Embryonic facial prominence (tissue), 1 donor: Measurements from ENCODE around the gene EFNA1.

Source experiments
- DNase-seq: peaks from one replicate; pipeline ENCODE4 v3.0.0-alpha.2; 2016; ENCODE audit errors: extremely low spot score

Gene EFNA1

GRCh38 chr1:155174324-155175280 lies 46.9 kb downstream of the EFNA1 start:
- no peak for DNase-seq

- DNase-seq = no peak
Measured at GRCh38 chr1:155175281-155175926, 47.7 kb downstream of the EFNA1 start.

GRCh38 chr1:155175927-155176371 lies 48.3 kb downstream of the EFNA1 start:
- no peak for DNase-seq

- DNase-seq = no peak
Measured at GRCh38 chr1:155176544-155177071, 48.9 kb downstream of the EFNA1 start.

- DNase-seq = no peak
Measured at GRCh38 chr1:155177192-155177917, 49.7 kb downstream of the EFNA1 start.

GRCh38 chr1:155177918-155178281 lies 50.2 kb downstream of the EFNA1 start:
- no peak for DNase-seq

- no peak for DNase-seq
Measured at GRCh38 chr1:155178441-155179111, 50.9 kb downstream of the EFNA1 start.

- no peak for DNase-seq
Measured at GRCh38 chr1:155179112-155180031, 51.7 kb downstream of the EFNA1 start.

GRCh38 chr1:155181371-155182051 lies 53.8 kb downstream of the EFNA1 start:
- DNase-seq = no peak

GRCh38 chr1:155182052-155182550 lies 54.4 kb downstream of the EFNA1 start:
- DNase-seq = no peak

GRCh38 chr1:155183775-155184221 lies 56.1 kb downstream of the EFNA1 start:
- no peak for DNase-seq

GRCh38 chr1:155184351-155184811 lies 56.7 kb downstream of the EFNA1 start:
- DNase-seq = no peak
